Placental pericyte (primary cell): ENCODE measurements around the gene CCDC126. TPM values are rescaled to one million over a fixed set of nuclear protein-coding genes. Genes with fewer than 3 reads are reported as not detected.

Experiments used
- small RNA-seq: library from RNA; depleted of rRNA; stranded (forward); fragments of <200 nt; gene quantifications from one replicate; pipeline ENCODE3, GENCODE V24; 2012; ENCODE audit warnings: low replicate concordance
- total RNA-seq: library from RNA; depleted of rRNA; stranded (reverse); fragments of >200 nt; gene quantifications from 2 replicates; pipeline ENCODE4 v1.2.3, GENCODE V29; 2012

Gene CCDC126
- 4.4 and 10.7 TPM in 2 replicates for total RNA-seq

GRCh38 chr7:23597094-23598091 is at the start of gene CCDC126:
Gene CCDC126, plus strand, starts transcription at chr7:23597382. Its CDS starts 13,934 bp downstream, at chr7:23611316.

GRCh38 chr7:23679898-23680413 is 82.8 kb downstream of the CCDC126 start, which contains the start of gene FAM221A:
Gene FAM221A, plus strand, starts transcription at chr7:23680199. Its CDS starts 20 bp downstream, at chr7:23680219.

Small RNA genes lying within 50 kb of the gene (small RNA-seq; reads per million reads assigned to genes)
- gene AC006026.2: not detected

Other genes starting within 250 kb of the CCDC126 start
- 88.4 and 180 TPM in 2 replicates for gene IGF2BP3, start 126.9 kb upstream of the CCDC126 start, total RNA-seq
- 32.6 and 50.3 TPM in 2 replicates for gene TRA2A, start 65.4 kb upstream of the CCDC126 start, total RNA-seq
- gene FAM221A, start 82.8 kb downstream of the CCDC126 start, total RNA-seq: 1.0 and 1.1 TPM in 2 replicates
- not detected in 2 replicates for gene STK31, start 112.8 kb downstream of the CCDC126 start, total RNA-seq